CD4-positive, alpha-beta T cell treated with Interleukin-4 for 4 hours (primary cell): ENCODE measurements around the gene NANP.
"Not testable (repeated sequence)": the region's sequence is repeated elsewhere in the genome, so short reads cannot be mapped to it uniquely, and the experiment has no call there.

ENCODE experiments used
- DNase-seq: peaks from one replicate; pipeline ENCODE4 v3.0.0-alpha.2; 2020

The NANP gene

GRCh38 chr20:25605148-25605547 is 18.7 kb downstream of the NANP start:
- DNase-seq = no peak

GRCh38 chr20:25604611-25605010 is 19.2 kb downstream of the NANP start:
- DNase-seq = no peak

GRCh38 chr20:25602914-25603309 is 20.9 kb downstream of the NANP start:
- not testable (repeated sequence) for DNase-seq

GRCh38 chr20:25602191-25602913 is 21.5 kb downstream of the NANP start:
- DNase-seq = not testable (repeated sequence)

GRCh38 chr20:25601659-25602058 is 22.2 kb downstream of the NANP start:
- DNase-seq = no peak

- no peak for DNase-seq
These were observed 23.2 kb downstream of the NANP start for GRCh38 chr20:25600632-25601031.

GRCh38 chr20:25592135-25592852 is 31.5 kb downstream of the NANP start:
- no peak for DNase-seq

GRCh38 chr20:25590778-25591177 is 33.0 kb downstream of the NANP start:
- DNase-seq = not testable (repeated sequence)

- no peak for DNase-seq
These were observed 35.3 kb downstream of the NANP start for GRCh38 chr20:25588491-25588890.

GRCh38 chr20:25587536-25587935 is 36.3 kb downstream of the NANP start:
- no peak for DNase-seq

GRCh38 chr20:25586877-25587276 is 36.9 kb downstream of the NANP start:
- DNase-seq = no peak

- DNase-seq = peak; percentile 15
These were observed 38.7 kb downstream of the NANP start, which contains the start of gene NINL for GRCh38 chr20:25584905-25585704. Gene NINL, minus strand, starts transcription at chr20:25585531. Its CDS starts 58,944 bp downstream, at chr20:25526587.

- DNase-seq = not testable (repeated sequence)
These were observed 40.2 kb downstream of the NANP start for GRCh38 chr20:25583607-25584006.

GRCh38 chr20:25580711-25581110 is 43.1 kb downstream of the NANP start:
- no peak for DNase-seq

- no peak for DNase-seq
These were observed 44.6 kb downstream of the NANP start for GRCh38 chr20:25579081-25579770.

GRCh38 chr20:25576783-25577530 is 46.9 kb downstream of the NANP start:
- no peak for DNase-seq

- no peak for DNase-seq
These were observed 49.4 kb downstream of the NANP start for GRCh38 chr20:25574411-25574810.

GRCh38 chr20:25573288-25574251 is 50.2 kb downstream of the NANP start:
- no peak for DNase-seq

GRCh38 chr20:25571817-25572216 is 52.0 kb downstream of the NANP start:
- no peak for DNase-seq

GRCh38 chr20:25571240-25571639 is 52.6 kb downstream of the NANP start:
- no peak for DNase-seq

GRCh38 chr20:25570148-25570530 is 53.7 kb downstream of the NANP start:
- DNase-seq = no peak
